Measurements from ENCODE around the gene EIF2D. TPM values are rescaled to one million over a fixed set of nuclear protein-coding genes. Genes with fewer than 3 reads are reported as not detected.

EIF2D gene
- polyA plus RNA-seq, 4 donors: 77.0 to 85.6 (median 82.7) TPM

GRCh38 chr1:206573319-206573718 lies 38.9 kb downstream of the EIF2D start:
- no peak for DNase-seq (ENCODE audit: low read depth in 4 of 4, low spot score in 3 of 4)

- DNase-seq (ENCODE audit: low read depth in 4 of 4, low spot score in 3 of 4): no peak
Observed at GRCh38 chr1:206572835-206573234, 39.4 kb downstream of the EIF2D start.

- DNase-seq (ENCODE audit: low read depth in 4 of 4, low spot score in 3 of 4): no peak
Observed at GRCh38 chr1:206570529-206570928, 41.7 kb downstream of the EIF2D start.

GRCh38 chr1:206569556-206569955 lies 42.7 kb downstream of the EIF2D start:
- DNase-seq (ENCODE audit: low read depth in 4 of 4, low spot score in 3 of 4): no peak

- DNase-seq (ENCODE audit: low read depth in 4 of 4, low spot score in 3 of 4): no peak
Observed at GRCh38 chr1:206568779-206569352, 43.4 kb downstream of the EIF2D start.

GRCh38 chr1:206568256-206568655 lies 44.0 kb downstream of the EIF2D start:
- DNase-seq (ENCODE audit: low read depth in 4 of 4, low spot score in 3 of 4): no peak

- no peak for DNase-seq (ENCODE audit: low read depth in 4 of 4, low spot score in 3 of 4)
Observed at GRCh38 chr1:206566999-206567398, 45.3 kb downstream of the EIF2D start.

GRCh38 chr1:206565995-206566394 lies 46.3 kb downstream of the EIF2D start:
- DNase-seq (ENCODE audit: low read depth in 4 of 4, low spot score in 3 of 4): no peak

- DNase-seq (ENCODE audit: low read depth in 4 of 4, low spot score in 3 of 4): no peak
Observed at GRCh38 chr1:206563367-206564207, 48.7 kb downstream of the EIF2D start.

GRCh38 chr1:206560007-206560716 lies 52.1 kb downstream of the EIF2D start:
- DNase-seq (ENCODE audit: low read depth in 4 of 4, low spot score in 3 of 4): no peak

GRCh38 chr1:206559672-206559995 lies 52.6 kb downstream of the EIF2D start:
- DNase-seq (ENCODE audit: low read depth in 4 of 4, low spot score in 3 of 4): no peak

- no peak for DNase-seq (ENCODE audit: low read depth in 4 of 4, low spot score in 3 of 4)
Observed at GRCh38 chr1:206558794-206559671, 53.2 kb downstream of the EIF2D start.

- DNase-seq (ENCODE audit: low read depth in 4 of 4, low spot score in 3 of 4): no peak
Observed at GRCh38 chr1:206557636-206558473, 54.4 kb downstream of the EIF2D start.

GRCh38 chr1:206556750-206557635 lies 55.3 kb downstream of the EIF2D start:
- DNase-seq (ENCODE audit: low read depth in 4 of 4, low spot score in 3 of 4): peak in 2 of 4 donors; percentile 33 to 35

GRCh38 chr1:206556047-206556749 lies 56.1 kb downstream of the EIF2D start:
- DNase-seq (ENCODE audit: low read depth in 4 of 4, low spot score in 3 of 4): no peak

GRCh38 chr1:206555473-206555935 lies 56.8 kb downstream of the EIF2D start:
- DNase-seq (ENCODE audit: low read depth in 4 of 4, low spot score in 3 of 4): no peak

GRCh38 chr1:206554701-206555472 lies 57.4 kb downstream of the EIF2D start:
- DNase-seq (ENCODE audit: low read depth in 4 of 4, low spot score in 3 of 4): no peak
